Measurements from ENCODE around the gene LIMA1. TPM values are rescaled to one million over a fixed set of nuclear protein-coding genes. Genes with fewer than 3 reads are reported as not detected.

Gene LIMA1
- total and polyA plus RNA-seq, 12 donors = 10.6 to 34.4 (median 16.2) TPM

DNA sequence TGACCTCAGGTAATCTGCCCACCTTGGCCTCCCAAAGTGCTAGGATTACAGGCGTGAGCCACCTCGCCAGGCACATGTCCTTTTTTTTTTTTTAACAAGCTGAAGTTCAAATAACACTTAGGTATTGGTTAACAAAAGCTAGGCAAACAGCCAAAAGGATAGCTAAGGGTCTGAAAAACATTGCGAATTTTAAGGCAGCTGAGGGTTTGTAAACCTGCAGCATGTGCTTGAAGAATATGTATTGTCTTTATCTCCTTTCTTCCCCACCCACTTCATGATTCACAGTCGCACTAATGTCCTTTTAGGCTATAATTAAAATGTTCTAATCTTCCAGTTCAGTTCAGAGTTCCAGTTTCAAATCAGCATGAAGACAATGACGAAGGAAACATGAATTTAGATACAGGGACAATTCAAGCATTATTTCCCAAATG, 86.0 kb downstream of the LIMA1 start:
- 83 to 86% methylated on average over 5 of the region's 5 CpGs for WGBS, 2 donors
- Histone ChIP-seq H3K4me1 (peaks cover 0 to 10% (median 0%) of the 10 kb centered on the region in 9 donors), H3K27ac (no peak overlapping the region), H3K27me3 (no peaks in the 10 kb centered on the region), H3K36me3 (peaks cover 0 to 100% (median 12%) of the 10 kb centered on the region in 9 donors), H3K4me3 (no peak overlapping the region), H3K9me3 (no peaks in the 10 kb centered on the region)
- no peak for DNase-seq
- intact Hi-C loops (cut with DNase I) = loop anchor here in 1 of 10 donors (10.0 kb wide), 1 partner anchor 253 kb away; no protein-coding TSS in a partner anchor
- no peak for ATAC-seq
- TF ChIP-seq, protein P1, sequence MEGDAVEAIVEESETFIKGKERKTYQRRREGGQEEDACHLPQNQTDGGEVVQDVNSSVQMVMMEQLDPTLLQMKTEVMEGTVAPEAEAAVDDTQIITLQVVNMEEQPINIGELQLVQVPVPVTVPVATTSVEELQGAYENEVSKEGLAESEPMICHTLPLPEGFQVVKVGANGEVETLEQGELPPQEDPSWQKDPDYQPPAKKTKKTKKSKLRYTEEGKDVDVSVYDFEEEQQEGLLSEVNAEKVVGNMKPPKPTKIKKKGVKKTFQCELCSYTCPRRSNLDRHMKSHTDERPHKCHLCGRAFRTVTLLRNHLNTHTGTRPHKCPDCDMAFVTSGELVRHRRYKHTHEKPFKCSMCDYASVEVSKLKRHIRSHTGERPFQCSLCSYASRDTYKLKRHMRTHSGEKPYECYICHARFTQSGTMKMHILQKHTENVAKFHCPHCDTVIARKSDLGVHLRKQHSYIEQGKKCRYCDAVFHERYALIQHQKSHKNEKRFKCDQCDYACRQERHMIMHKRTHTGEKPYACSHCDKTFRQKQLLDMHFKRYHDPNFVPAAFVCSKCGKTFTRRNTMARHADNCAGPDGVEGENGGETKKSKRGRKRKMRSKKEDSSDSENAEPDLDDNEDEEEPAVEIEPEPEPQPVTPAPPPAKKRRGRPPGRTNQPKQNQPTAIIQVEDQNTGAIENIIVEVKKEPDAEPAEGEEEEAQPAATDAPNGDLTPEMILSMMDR (IDR thresholded peaks at IDR 0.05) = no peak

DNA sequence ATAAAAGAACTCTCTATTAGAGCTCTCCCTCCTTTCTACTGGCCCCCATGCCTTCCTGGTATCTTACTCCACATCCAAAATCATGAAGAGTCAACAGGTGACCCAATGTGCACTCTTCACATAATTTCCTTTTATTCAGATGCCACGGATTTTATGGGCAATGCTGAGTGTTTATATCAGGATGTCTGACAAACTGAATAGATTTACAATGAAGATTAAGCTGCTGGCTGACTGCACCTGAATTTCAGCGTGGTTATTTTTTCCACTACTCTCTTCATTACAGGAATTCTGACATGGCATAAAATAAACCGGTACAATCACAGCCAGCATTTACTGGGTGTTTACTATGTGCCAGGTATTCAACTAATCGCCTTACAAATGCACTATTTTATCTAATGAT, 86.8 kb downstream of the LIMA1 start:
- TF ChIP-seq, protein P1 (IDR thresholded peaks at IDR 0.05) = no peak
- 90 to 91% methylated on average over 4 of the region's 4 CpGs for WGBS, 2 donors

DNA sequence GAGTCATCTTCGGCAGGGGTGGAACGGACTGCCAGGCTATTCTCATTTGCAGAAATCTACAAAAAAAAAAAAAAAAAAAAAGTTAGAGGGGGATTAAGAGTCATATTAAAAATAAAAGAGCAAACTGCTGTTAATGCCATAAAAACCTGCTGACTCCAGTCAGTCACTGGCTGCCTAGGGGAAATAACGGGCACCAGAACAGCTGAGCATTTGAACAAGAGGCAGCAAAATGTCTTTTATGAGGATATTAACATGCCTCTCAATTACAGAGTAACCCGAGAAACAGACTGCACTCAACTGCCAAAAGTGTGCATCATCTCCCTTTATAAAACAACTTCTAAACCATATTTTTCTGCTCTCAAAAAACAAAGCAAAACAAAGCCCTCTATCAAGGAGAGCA, 87.5 kb downstream of the LIMA1 start:
- H3K27me3 ChIP-seq = no peaks in the 10 kb centered on the region
- WGBS, 2 donors = 89 to 93% methylated on average over 4 of the region's 4 CpGs
- H3K4me1 ChIP-seq = peaks cover 0 to 7% (median 0%) of the 10 kb centered on the region in 9 donors
- no peak overlapping the region for H3K4me3 ChIP-seq
- DNase-seq (no peak), ATAC-seq (no peak)
- H3K36me3 ChIP-seq = peaks cover 0 to 100% (median 15%) of the 10 kb centered on the region in 9 donors
- H3K27ac ChIP-seq = no peak overlapping the region
- TF ChIP-seq, protein P1 (IDR thresholded peaks at IDR 0.05) = no peak
- H3K9me3 ChIP-seq = no peaks in the 10 kb centered on the region
- intact Hi-C loops (cut with DNase I) = loop anchor here in 1 of 10 donors (10.0 kb wide), 1 partner anchor 251 kb away; no protein-coding TSS in a partner anchor

More for the DNA sequence above, 86.8 kb downstream of the LIMA1 start:
- ATAC-seq (no peak), DNase-seq (no peak)
- Histone ChIP-seq H3K27me3 (no peaks in the 10 kb centered on the region), H3K36me3 (peaks cover 0 to 100% (median 13%) of the 10 kb centered on the region in 9 donors), H3K9me3 (no peaks in the 10 kb centered on the region), H3K4me3 (no peak overlapping the region), H3K4me1 (peaks cover 0 to 10% (median 0%) of the 10 kb centered on the region in 9 donors), H3K27ac (no peak overlapping the region)
- intact Hi-C loops (cut with DNase I) = loop anchor here in 1 of 10 donors (10.0 kb wide), 1 partner anchor 252 kb away; no protein-coding TSS in a partner anchor

DNA sequence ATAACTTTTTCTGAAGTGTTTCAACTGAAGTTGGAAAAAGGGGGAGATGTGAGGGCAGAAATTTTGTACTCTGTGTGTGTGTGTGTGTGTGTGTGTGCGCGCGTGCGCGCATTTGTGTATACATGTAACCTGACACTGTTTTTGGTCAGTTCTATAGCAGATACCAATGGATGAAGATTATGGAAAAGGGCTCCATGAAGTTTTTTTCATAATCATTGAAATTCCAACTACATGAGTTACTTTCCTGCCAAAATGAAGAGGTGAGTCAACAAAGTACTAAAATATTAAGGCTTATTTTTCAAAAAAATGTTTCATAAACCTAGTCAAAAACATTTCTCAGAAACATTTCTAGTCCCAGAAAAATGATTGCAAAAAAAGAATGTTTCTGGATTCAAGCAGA, 90.4 kb downstream of the LIMA1 start:
- H3K36me3 ChIP-seq = peaks cover 0 to 96% (median 14%) of the 10 kb centered on the region in 9 donors
- TF ChIP-seq, protein P1 (IDR thresholded peaks at IDR 0.05) = no peak

More for the DNA sequence above, 90.4 kb downstream of the LIMA1 start:
- no peak for DNase-seq
- Histone ChIP-seq H3K4me3 (no peak overlapping the region), H3K9me3 (no peaks in the 10 kb centered on the region), H3K27ac (no peak overlapping the region), H3K4me1 (peaks cover 0 to 16% (median 10%) of the 10 kb centered on the region in 9 donors), H3K27me3 (no peaks in the 10 kb centered on the region)
- no peak for ATAC-seq
- WGBS, 2 donors = 86 to 89% methylated on average over 5 of the region's 5 CpGs
- intact Hi-C loops (cut with DNase I) = loop anchor here in 1 of 10 donors (10.0 kb wide), 1 partner anchor 248 kb away; no protein-coding TSS in a partner anchor
